HG03025 (cell line): ENCODE data around the gene BAHCC1.

Experiments
- ATAC-seq: cut with Tn5 transposase; IDR thresholded peaks from one replicate; pipeline ENCODE4 v1.9.1; 2021; ENCODE audit warnings: mild to moderate bottlenecking, moderate library complexity; ENCODE audit not compliant: unreplicated experiment, low FRiP score

BAHCC1 gene

GRCh38 chr17:81385320-81386111 is 9.7 kb upstream of the BAHCC1 start:
- ATAC-seq: no peak

DNA sequence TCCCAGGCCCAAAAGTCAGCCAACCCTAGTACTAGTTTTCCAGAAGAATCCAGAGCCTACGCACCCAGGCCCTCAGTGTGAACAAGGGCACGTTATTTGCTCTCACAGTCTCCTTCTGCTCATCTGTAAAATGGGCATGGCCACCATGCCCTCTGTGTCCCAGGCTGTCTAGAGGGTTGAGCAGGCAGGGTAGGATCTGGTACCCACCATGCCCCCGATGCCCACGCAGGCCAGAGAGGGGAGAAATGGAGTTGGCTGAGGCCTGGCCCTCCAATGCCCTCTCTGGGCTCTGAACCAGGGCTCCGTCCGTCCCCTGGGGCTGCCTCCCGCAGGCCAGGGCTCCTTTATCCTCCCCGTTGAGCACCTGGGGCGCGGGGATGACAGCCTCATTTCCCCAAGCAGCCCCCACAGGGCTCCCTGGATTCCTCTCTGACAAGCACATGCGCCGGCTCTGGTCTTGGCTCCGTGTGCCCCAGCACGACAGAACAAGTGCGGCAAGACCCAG is 9.1 kb upstream of the BAHCC1 start:
- ATAC-seq: no peak

GRCh38 chr17:81386646-81387099 is 8.6 kb upstream of the BAHCC1 start:
- no peak for ATAC-seq

DNA sequence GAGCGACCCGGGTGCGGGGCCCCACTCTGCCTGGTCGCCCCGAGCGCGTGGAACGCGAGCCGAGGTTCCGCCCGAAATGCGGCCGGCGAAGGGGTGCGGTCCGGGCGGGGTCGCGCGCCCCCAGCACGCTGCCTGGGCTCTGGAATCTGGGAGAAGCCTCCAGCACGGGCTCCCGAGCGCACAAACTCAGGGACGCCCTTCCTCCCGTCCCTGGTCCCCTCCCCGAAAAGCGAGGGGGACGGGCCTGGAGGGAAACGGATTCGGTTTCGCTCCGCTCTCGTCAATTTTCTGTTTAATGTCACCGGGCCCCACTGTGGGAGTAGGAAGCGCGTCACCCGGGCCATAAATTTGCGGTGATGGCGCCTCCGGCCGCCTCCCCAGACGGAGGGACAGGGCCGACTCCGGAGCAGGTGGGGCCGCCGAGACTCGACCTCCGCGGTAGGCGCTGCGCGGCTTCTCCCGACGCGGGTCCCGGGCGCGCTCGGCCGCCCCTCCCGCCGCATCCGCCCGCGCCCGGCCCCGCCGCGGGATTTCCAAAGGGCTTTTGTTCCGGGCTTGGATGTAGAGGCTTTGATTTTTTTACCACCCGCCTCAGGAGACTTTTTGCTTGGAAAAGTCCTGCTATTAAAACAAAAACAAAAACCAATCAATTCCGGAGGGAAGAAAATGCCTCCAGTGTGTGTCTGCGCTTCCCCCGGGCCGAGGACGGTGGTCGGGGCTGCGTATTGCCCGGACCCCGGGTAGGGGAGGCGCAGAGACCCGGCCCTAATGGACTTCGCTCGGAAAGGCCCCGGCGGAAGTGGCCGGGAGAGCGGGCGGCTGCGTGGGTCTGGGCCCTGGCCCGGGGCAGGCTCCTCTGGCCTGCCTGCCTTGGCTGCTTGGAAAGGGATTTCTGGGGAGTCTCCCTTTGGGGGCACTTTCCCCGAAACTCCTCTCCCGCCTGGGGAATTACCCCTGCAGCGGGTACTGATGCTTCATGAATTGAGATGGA is 7.9 kb upstream of the BAHCC1 start:
- ATAC-seq: no peak

GRCh38 chr17:81388091-81388611 is 7.1 kb upstream of the BAHCC1 start:
- no peak for ATAC-seq

DNA sequence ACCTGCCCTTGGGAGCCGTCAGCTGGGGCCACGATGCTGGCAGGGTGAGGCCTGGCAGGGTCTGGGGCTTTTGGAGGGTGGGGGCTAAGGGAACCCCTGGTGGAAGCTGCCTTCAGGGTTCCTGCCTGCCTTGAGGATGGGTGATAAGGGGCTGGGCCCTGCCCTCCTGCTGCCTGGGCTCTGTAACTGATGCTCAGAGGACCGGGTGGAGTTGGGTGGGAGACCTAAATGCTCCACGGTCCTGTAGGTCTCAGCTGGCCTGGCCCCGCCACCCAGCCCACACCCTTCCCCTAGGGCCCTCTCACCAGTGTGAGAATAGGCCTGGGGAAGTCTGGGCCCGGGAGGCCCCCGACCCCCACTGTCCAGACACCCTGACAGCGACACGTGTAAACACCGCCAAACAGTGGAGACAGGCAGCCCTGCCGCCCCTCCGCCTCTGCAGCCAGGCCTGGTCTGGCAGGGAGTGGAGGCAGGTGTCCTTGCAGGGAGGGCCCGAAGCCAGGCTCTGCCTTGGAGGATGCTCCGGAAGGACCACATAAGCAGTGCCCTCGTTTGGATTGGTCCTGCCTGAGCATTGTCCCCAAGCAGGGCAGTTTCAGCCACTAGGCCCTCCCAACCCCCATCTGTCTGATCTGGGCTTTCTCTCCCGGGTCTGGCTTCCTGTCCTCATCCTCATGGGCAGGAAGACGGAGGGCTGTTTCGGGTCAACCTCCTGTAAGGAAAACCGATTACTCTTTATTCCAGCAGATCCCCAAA is 6.5 kb upstream of the BAHCC1 start:
- ATAC-seq: no peak

GRCh38 chr17:81389585-81389984 is 5.7 kb upstream of the BAHCC1 start:
- no peak for ATAC-seq

GRCh38 chr17:81390029-81390872 is 5.0 kb upstream of the BAHCC1 start:
- ATAC-seq: no peak

DNA sequence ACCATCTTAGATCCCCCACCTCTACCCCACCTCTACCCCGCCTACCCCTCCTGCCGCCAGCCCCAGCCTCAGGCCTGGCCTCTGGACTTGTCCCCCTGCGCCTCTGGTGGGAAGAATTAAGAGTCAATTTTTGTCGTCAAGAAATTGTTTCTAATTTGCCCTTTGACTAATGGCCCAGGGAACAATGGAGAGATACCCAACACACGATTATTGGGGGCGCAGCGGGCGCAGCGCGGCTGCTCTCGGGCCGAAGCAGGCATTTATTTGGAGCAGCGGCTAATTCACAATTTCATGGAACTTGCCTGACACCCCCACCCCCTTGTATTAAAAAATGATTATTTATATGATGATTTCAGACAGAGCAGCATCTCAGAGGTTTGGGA is 4.4 kb upstream of the BAHCC1 start:
- ATAC-seq: no peak

DNA sequence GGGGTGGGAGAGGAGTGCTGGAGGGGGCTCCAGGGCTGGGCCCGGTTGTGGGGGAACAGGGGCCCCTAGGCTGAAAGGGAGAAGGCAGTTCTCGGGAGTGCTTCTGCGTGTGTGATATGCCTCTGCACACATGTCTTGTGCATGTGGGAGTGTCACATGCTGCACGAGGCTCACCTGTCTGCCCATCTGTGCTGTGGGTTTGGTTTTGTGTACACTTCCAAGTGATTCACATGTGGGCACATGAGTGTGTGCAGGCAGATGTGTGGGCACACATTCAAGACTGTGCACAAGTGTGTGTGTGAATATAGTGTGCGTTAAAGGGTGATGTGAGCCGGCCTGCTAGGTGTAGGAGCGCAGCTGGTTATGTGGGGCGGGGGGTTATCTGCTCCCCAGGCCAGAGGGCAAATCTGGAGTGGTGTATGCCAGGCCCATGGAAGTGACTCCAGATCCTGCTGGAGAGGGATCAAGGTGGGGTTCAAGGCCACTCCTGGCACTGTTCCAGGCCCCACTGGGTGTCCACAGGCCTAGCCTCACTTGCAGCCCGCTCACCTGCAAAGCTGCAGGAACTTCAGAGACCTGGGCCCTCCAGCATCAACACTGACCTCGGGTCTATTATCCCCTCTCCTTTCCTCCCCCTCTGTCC is 3.8 kb upstream of the BAHCC1 start:
- ATAC-seq: no peak

- no peak for ATAC-seq
These were observed 3.0 kb upstream of the BAHCC1 start for GRCh38 chr17:81391936-81392908.

- ATAC-seq: no peak
These were observed 2.2 kb upstream of the BAHCC1 start for GRCh38 chr17:81392909-81393654.

GRCh38 chr17:81393684-81394376 is 1.4 kb upstream of the BAHCC1 start:
- ATAC-seq: no peak

DNA sequence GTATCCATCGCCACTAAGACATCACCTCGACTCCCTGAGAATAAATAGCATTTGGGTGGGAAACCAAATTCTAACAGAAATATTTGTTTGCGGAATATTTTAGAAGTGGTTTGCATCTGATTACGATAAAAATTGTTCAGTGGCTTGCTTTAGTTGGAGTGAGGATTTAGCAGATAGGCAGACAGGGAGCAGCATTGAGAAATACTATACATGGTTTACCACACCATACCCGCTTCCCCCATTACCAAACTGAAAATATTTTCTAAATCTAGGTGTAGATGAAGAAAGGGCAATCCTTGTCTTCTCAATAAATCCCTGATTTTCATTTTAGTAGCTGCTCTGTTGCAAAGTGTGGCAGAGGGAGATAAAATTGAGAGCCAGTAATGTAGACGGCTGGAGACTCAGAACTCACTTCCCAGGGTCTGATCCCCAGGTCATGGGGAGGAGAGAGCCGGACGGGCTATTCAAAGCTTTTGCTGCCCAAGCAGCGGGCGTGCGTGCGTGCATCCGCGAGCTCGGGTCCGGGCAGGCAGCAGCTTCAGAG is 808 bp upstream of the BAHCC1 start:
- no peak for ATAC-seq

DNA sequence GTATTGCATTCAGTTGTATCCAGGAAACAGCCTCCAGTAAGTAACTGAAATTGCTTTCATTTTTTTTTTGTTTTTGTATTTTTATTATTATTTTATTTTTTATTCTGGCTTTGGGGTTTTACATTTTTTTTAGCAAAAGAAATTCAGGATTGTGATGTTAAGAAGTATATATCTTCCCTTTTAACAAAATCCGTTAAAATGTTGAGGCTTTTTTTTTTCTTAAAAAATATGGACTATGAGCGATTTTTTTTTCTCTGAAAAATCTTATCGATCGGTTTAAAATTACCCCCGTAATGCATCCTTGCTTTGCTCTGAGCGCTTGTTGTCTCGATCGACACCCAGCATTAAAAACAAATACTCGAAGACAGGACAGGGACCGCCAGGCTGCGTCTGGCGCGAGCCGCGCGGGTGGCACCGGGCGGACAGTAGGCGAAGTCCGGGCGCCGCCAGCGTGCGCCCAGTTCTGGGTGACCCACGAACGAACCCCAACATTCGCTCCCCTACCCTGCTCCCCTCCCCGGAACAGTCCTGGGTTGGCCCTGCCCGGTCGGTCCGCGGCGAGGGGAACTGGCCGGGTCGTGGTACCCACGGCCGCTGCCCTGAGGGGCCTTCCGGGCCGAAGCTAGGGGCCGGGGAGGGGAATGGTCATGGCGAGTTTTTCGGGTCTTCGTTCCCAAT is 482 bp downstream of the BAHCC1 start:
- ATAC-seq: no peak

- no peak for ATAC-seq
These were observed 1.0 kb downstream of the BAHCC1 start for GRCh38 chr17:81396278-81396721.
